Measurements from ENCODE around the gene MISP3. TPM values are rescaled to one million over a fixed set of nuclear protein-coding genes. Genes with fewer than 3 reads are reported as not detected.

MISP3 gene
- polyA plus RNA-seq, 1 donor (not counting 4 experiments of a cell fraction or from before 2014, with no cell fraction given) = 0.79 TPM

DNA sequence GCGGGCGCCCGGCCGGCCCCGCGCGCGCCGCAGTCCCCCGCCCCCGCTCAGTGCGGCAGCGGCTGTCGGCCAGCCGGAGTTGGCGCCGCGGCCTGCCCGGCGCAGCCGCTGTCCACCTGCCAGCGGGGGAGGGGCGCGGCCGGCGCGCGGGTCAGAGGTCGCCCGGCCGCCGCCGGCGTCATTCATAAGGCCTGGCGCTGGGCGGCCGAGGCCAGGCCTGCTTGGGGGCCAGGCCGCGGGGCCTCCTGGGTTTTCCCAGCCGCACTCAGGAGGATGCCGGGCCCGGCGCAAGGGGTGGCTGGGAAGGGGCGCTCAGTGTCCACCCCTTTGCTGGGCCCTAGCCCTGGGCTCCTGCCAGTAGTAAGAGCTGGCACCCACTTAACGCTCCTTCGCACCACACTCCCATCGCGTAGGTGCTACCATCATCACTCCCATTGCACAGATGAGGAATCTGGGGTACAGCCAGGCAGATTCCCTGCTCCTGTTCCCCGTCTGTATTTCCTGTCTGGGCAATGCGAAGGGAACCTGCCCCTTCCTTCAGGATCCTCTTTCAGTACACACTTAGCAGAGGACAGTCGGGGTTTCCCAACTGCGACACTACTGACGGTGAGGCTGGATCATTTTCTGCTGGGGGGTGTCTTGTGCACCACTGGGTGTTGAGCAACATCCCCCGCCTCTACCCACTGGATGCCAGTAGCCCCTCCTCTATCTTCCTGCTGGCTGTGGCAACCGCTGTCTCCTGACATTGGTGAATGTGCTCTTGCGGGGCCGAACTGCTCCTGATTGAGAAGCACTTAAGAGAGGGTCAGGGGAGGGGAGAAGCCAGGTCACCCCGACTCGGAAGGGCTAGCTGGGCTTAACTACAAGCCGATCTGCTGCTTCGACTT is 45.8 kb downstream of the MISP3 start:
- dilution Hi-C loops (cut with MboI; ENCODE audit: extremely low pct_ligation_motif_present, low sequenced_read_pairs) = no loop called here
- Histone ChIP-seq H3K4me1 (ENCODE audit: control insufficient read depth, extremely low read depth, insufficient read depth, low read length) (peaks cover 14% of the 10 kb centered on the region), H3K27ac (ENCODE audit: control insufficient read depth, insufficient read depth, low read length) (peak overlapping the region; percentile 63), H3K27me3 (ENCODE audit: control insufficient read depth, extremely low read depth, insufficient read depth, low read length) (no peaks in the 10 kb centered on the region), H3K4me3 (ENCODE audit: control insufficient read depth in 2 of 3, extremely low read depth in 1 of 3, insufficient read depth in 2 of 3, low read depth in 1 of 3, low read length in 3 of 3) (peak overlapping the region; percentile 44 to 72 (median 58)), H3K4me2 (ENCODE audit: control insufficient read depth, extremely low read depth, insufficient read depth, low read depth, low read length) (peak overlapping the region; percentile 91), H2AFZ (ENCODE audit: control insufficient read depth, low read length) (peak overlapping the region; percentile 82), H4K20me1 (ENCODE audit: control insufficient read depth, extremely low read depth, insufficient read depth, low read length) (no peaks in the 10 kb centered on the region), H3K36me3 (ENCODE audit: control insufficient read depth in 2 of 2, extremely low read depth in 1 of 2, insufficient read depth in 2 of 2, low read length in 2 of 2) (peaks cover 0 to 4% of the 10 kb centered on the region in 2 experiments), H3K9ac (ENCODE audit: control insufficient read depth, extremely low read depth, insufficient read depth, low read length) (peak overlapping the region; percentile 73), H3K79me2 (ENCODE audit: control insufficient read depth, insufficient read depth, low read length) (peaks cover 9% of the 10 kb centered on the region), H3K9me1 (ENCODE audit: control insufficient read depth, extremely low read depth, insufficient read depth, low read length) (no peaks in the 10 kb centered on the region), H3K9me3 (ENCODE audit: control insufficient read depth, low read depth, low read length) (no peaks in the 10 kb centered on the region)
- DNase-seq (ENCODE audit: low read depth, low spot score) (no peak), FAIRE-seq (peak; percentile 9)
- TF ChIP-seq, protein P1, sequence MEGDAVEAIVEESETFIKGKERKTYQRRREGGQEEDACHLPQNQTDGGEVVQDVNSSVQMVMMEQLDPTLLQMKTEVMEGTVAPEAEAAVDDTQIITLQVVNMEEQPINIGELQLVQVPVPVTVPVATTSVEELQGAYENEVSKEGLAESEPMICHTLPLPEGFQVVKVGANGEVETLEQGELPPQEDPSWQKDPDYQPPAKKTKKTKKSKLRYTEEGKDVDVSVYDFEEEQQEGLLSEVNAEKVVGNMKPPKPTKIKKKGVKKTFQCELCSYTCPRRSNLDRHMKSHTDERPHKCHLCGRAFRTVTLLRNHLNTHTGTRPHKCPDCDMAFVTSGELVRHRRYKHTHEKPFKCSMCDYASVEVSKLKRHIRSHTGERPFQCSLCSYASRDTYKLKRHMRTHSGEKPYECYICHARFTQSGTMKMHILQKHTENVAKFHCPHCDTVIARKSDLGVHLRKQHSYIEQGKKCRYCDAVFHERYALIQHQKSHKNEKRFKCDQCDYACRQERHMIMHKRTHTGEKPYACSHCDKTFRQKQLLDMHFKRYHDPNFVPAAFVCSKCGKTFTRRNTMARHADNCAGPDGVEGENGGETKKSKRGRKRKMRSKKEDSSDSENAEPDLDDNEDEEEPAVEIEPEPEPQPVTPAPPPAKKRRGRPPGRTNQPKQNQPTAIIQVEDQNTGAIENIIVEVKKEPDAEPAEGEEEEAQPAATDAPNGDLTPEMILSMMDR (optimal IDR thresholded peaks at IDR 0.05 in 1 of 3, IDR thresholded peaks at IDR 0.05 in 1 of 3, conservative IDR thresholded peaks at IDR 0.05 in 1 of 3; ENCODE audit: extremely low read depth in 1 of 3, insufficient read depth in 2 of 3, low read length in 3 of 3) = no peak
- TF ChIP-seq EZH2 (IDR thresholded peaks at IDR 0.05; ENCODE audit: low read length) = no peak

DNA sequence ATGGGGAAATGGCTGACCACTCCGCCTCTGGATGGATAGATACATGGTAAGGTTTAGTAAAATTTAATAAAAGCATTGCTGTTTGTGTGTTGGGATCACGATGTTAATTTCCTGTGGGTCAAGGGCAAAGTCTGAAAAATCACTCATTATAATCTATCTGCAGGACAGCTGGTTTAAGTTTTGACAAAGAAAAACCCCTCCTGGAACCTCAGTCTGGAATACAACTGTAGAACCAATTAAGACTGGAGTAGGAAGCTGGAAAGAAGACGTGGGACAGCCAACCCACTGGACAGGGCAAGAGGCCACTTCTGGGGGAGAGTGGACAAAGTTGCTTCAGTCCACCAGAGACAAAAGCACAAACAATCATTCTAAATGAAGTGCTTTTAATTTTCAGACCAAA is 46.6 kb downstream of the MISP3 start:
- FAIRE-seq (no peak), DNase-seq (ENCODE audit: low read depth, low spot score) (no peak)
- H3K36me3 ChIP-seq (ENCODE audit: control insufficient read depth in 2 of 2, extremely low read depth in 1 of 2, insufficient read depth in 2 of 2, low read length in 2 of 2) = peaks cover 0 to 4% of the 10 kb centered on the region in 2 experiments
- no peaks in the 10 kb centered on the region for H3K9me3 ChIP-seq (ENCODE audit: control insufficient read depth, low read depth, low read length)
- H3K4me1 ChIP-seq (ENCODE audit: control insufficient read depth, extremely low read depth, insufficient read depth, low read length) = peaks cover 14% of the 10 kb centered on the region
- TF ChIP-seq, protein P1 (optimal IDR thresholded peaks at IDR 0.05 in 1 of 3, IDR thresholded peaks at IDR 0.05 in 1 of 3, conservative IDR thresholded peaks at IDR 0.05 in 1 of 3; ENCODE audit: extremely low read depth in 1 of 3, insufficient read depth in 2 of 3, low read length in 3 of 3) = no peak
- TF ChIP-seq EZH2 (IDR thresholded peaks at IDR 0.05; ENCODE audit: low read length) = no peak
- H3K9ac ChIP-seq (ENCODE audit: control insufficient read depth, extremely low read depth, insufficient read depth, low read length) = no peak overlapping the region
- peaks cover 9% of the 10 kb centered on the region for H3K79me2 ChIP-seq (ENCODE audit: control insufficient read depth, insufficient read depth, low read length)
- dilution Hi-C loops (cut with MboI; ENCODE audit: extremely low pct_ligation_motif_present, low sequenced_read_pairs) = no loop called here
- no peaks in the 10 kb centered on the region for H4K20me1 ChIP-seq (ENCODE audit: control insufficient read depth, extremely low read depth, insufficient read depth, low read length)
- H3K27me3 ChIP-seq (ENCODE audit: control insufficient read depth, extremely low read depth, insufficient read depth, low read length) = no peaks in the 10 kb centered on the region
- peak overlapping the region; percentile 91 for H3K4me2 ChIP-seq (ENCODE audit: control insufficient read depth, extremely low read depth, insufficient read depth, low read depth, low read length)
- H3K9me1 ChIP-seq (ENCODE audit: control insufficient read depth, extremely low read depth, insufficient read depth, low read length) = no peaks in the 10 kb centered on the region
- H3K27ac ChIP-seq (ENCODE audit: control insufficient read depth, insufficient read depth, low read length) = peak overlapping the region; percentile 63
- H3K4me3 ChIP-seq (ENCODE audit: control insufficient read depth in 2 of 3, extremely low read depth in 1 of 3, insufficient read depth in 2 of 3, low read depth in 1 of 3, low read length in 3 of 3) = no peak overlapping the region
- H2AFZ ChIP-seq (ENCODE audit: control insufficient read depth, low read length) = peak overlapping the region; percentile 82
